HepG2 (cell line): ENCODE results near the gene CHTF18. TPM values are rescaled to one million over a fixed set of nuclear protein-coding genes. Genes with fewer than 3 reads are reported as not detected.
"Not testable (repeated sequence)": the region's sequence is repeated elsewhere in the genome, so short reads cannot be mapped to it uniquely, and the experiment has no call there.

Experiments
- ATAC-seq: fragments of 200-7000 bp; cut with Tn5 transposase; 3 replicates; pipeline ENCODE4 v1.9.1; 2020; ENCODE audit warnings: mild to moderate bottlenecking, moderate library complexity
- BruUV-seq: library from RNA; stranded (reverse); fragments of 400-500 nt; replicated peaks from 2 replicates; lab custom pipeline; 2021; lab: Mats Ljungman, UMichigan
- CTCF ChIA-PET: fragments of 300-600 bp; formaldehyde crosslinking; extraction: SDS; loops from one replicate; lab custom pipeline; 2021; ENCODE audit warnings: low total read pairs, inconsistent platforms, low intra/inter-chr PET ratio; lab: Yijun Ruan, JAX
- POLR2A ChIA-PET: fragments of 350-600 bp; sonication (Branson Sonifier 250); formaldehyde crosslinking; loops from one replicate; lab custom pipeline; 2020; ENCODE audit warnings: antibody characterized with exemption, inconsistent platforms; lab: Yijun Ruan, JAX
- DNase-seq: peaks from one replicate; pipeline ENCODE4 v3.0.0-alpha.2; 2015; ENCODE audit warnings: low spot score
- FAIRE-seq: peaks from 3 replicates; lab custom pipeline; 2011; peaks lifted over from hg19 to GRCh38; lab: Jason Lieb, UNC
- H2AFZ ChIP-seq: one replicate; pipeline ENCODE4 v1.6.1; 2011; ENCODE audit warnings: low read length, inconsistent platforms
- H3K27ac ChIP-seq: fragments of 300-600 bp; 3 replicates; pipeline ENCODE4 v1.8.0; 2011; ENCODE audit warnings: mixed run types, mild to moderate bottlenecking, mixed read lengths, low read length, inconsistent platforms; ENCODE audit not compliant: insufficient read depth; ENCODE audit errors: extremely low read length
- H3K27me3 ChIP-seq, 2 experiments: fragments of 200-600 bp in 1 of 2; 2 replicates in 1 of 2; 3 replicates in 1 of 2; pipeline versions ENCODE4 v1.6.0 to v1.8.0; 2011; ENCODE audit warnings: low read length in 2 of 2, mild to moderate bottlenecking in 2 of 2, moderate library complexity in 2 of 2, inconsistent platforms in 1 of 2; ENCODE audit not compliant: insufficient read depth in 2 of 2, control insufficient read depth in 1 of 2
- H3K36me3 ChIP-seq, 2 experiments: fragments of 200-600 bp in 1 of 2; replicated peaks in 1 of 2; 2 replicates in 1 of 2; 3 replicates in 1 of 2; pipeline versions ENCODE4 v1.5.1 to v1.8.0; 2011; ENCODE audit warnings: low read length in 2 of 2, inconsistent platforms in 1 of 2; ENCODE audit not compliant: insufficient read depth in 2 of 2, control insufficient read depth in 1 of 2
- H3K4me1 ChIP-seq: 2 replicates; pipeline ENCODE4 v1.5.1; 2012; ENCODE audit warnings: low read length, inconsistent platforms; ENCODE audit not compliant: insufficient read depth
- H3K4me2 ChIP-seq: 2 replicates; pipeline ENCODE4 v1.6.0; 2011; ENCODE audit warnings: low read depth, low read length, inconsistent platforms
- H3K4me3 ChIP-seq, 3 experiments: fragments of 200-600 bp in 1 of 3; sonication (generic), shearing (Covaris generic) in 1 of 3; replicated peaks in 1 of 3; 2 replicates each; pipeline ENCODE4 v1.5.1; 2011 to 2016; ENCODE audit warnings: low read length in 3 of 3, inconsistent platforms in 2 of 3, low read depth in 2 of 3, mild to moderate bottlenecking in 2 of 3, control low read depth in 1 of 3, mixed read lengths in 1 of 3; ENCODE audit not compliant: insufficient read depth in 1 of 3
- H3K79me2 ChIP-seq: one replicate; pipeline ENCODE4 v1.6.1; 2011; ENCODE audit warnings: low read length, inconsistent platforms; ENCODE audit not compliant: insufficient read depth
- H3K9ac ChIP-seq: 2 replicates; pipeline ENCODE4 v1.6.0; 2011; ENCODE audit warnings: mild to moderate bottlenecking, low read depth, low read length, inconsistent platforms; ENCODE audit not compliant: insufficient read depth
- H3K9me3 ChIP-seq: 2 replicates; pipeline ENCODE4 v1.5.1; 2012; ENCODE audit warnings: mild to moderate bottlenecking, low read length
- H4K20me1 ChIP-seq: 2 replicates; pipeline ENCODE4 v1.6.0; 2011; ENCODE audit warnings: inconsistent platforms, mild to moderate bottlenecking, low read length, moderate library complexity; ENCODE audit not compliant: insufficient read depth
- HMGXB3 ChIP-seq: sonication (generic); formaldehyde crosslinking; IDR thresholded peaks from 2 replicates; pipeline ENCODE4 v1.4.0; 2020; ENCODE audit warnings: missing genetic modification reagents, borderline replicate concordance
- PLRG1 ChIP-seq: fragments of 450-650 bp; conservative IDR thresholded peaks from 2 replicates; pipeline ENCODE4 v1.6.1; 2016
- PLSCR1 ChIP-seq: sonication (generic); formaldehyde crosslinking; IDR thresholded peaks from 2 replicates; pipeline ENCODE4 v1.5.0; 2020; ENCODE audit warnings: missing genetic modification reagents, mild to moderate bottlenecking, borderline replicate concordance
- TMF1 ChIP-seq: sonication (generic); formaldehyde crosslinking; IDR thresholded peaks from 2 replicates; pipeline ENCODE4 v1.8.1; 2022; ENCODE audit warnings: low read depth, missing genetic modification reagents
- ZNF709 ChIP-seq: sonication (generic); formaldehyde crosslinking; IDR thresholded peaks from 2 replicates; pipeline ENCODE4 v1.5.0; 2020; ENCODE audit warnings: mild to moderate bottlenecking, missing genetic modification reagents
- ZNF790 ChIP-seq: sonication (generic); formaldehyde crosslinking; IDR thresholded peaks from 2 replicates; pipeline ENCODE4 v1.8.0; 2022; ENCODE audit warnings: missing genetic modification reagents, mild to moderate bottlenecking, borderline replicate concordance
- WGBS: methylation state at CpG from one replicate; pipeline ENCODE4 v1.1.6; 2017; ENCODE audit warnings: low lambda C conversion rate; 5-methylcytosine and 5-hydroxymethylcytosine counted together
- in situ Hi-C: cut with HindIII; loops from 2 replicates; pipeline ENCODE4 v1.10.0; 2017; ENCODE audit warnings: low pct_unique_long_range_greater_than_20kb; ENCODE audit not compliant: extremely low pct_ligation_motif_present
- intact Hi-C: fragments of 100-400 bp; cut with micrococcal nuclease; formaldehyde crosslinking; loops from one replicate; pipeline ENCODE4 v1.10.0; 2022; ENCODE audit not compliant: unreplicated experiment
- polyA plus RNA-seq, 8 experiments: library from polyadenylated mRNA; depleted of rRNA in 3 of 8; stranded (reverse) in 7 of 8; unstranded in 1 of 8; fragments of >200 nt; fragmentation: Illumina TruSeq in 4 of 8; extraction: Trizol in 4 of 8; gene quantifications; 2 replicates each; pipeline versions ENCODE4 v1.2.1 to v1.2.3, GENCODE V29; 2011 to 2016; ENCODE audit warnings: low read depth in 4 of 8, missing spikeins in 1 of 8, mixed read lengths in 1 of 8; ENCODE audit not compliant: insufficient read depth in 1 of 8
- total RNA-seq, 5 experiments: library from RNA; depleted of rRNA; stranded (reverse); fragments of >200 nt; fragmentation: Illumina TruSeq; extraction: Trizol; gene quantifications; 2 replicates each; pipeline ENCODE4 v1.2.3, GENCODE V29; 2016; ENCODE audit warnings: low read depth in 1 of 5

The CHTF18 gene
- total and polyA plus RNA-seq, 2 of the 13 experiments (the other 11 are each of a cell fraction or from before 2014, with no cell fraction given) = 8.6 to 22.9 TPM

GRCh38 chr16:819336-820043 is 31.1 kb downstream of the CHTF18 start (continued):
- TF ChIP-seq HMGXB3 (CRISPR knock-in tag) (no peak), PLRG1 (no peak), ZNF790 (CRISPR knock-in tag) (no peak), PLSCR1 (no peak), TMF1 (no peak), ZNF709 (CRISPR knock-in tag) (no peak)

GRCh38 chr16:820044-820408 is 31.6 kb downstream of the CHTF18 start:
- DNase-seq, H2AFZ ChIP-seq, H3K27ac ChIP-seq, H4K20me1 ChIP-seq, H3K4me1 ChIP-seq, H3K9me3 ChIP-seq, POLR2A ChIA-PET, BruUV-seq, H3K79me2 ChIP-seq, FAIRE-seq, H3K4me3 ChIP-seq, H3K9ac ChIP-seq, H3K4me2 ChIP-seq, H3K36me3 ChIP-seq, intact Hi-C loops, CTCF ChIA-PET, ATAC-seq: not testable (repeated sequence)
- WGBS = 21% methylated on average over 10 of the region's 10 CpGs
- H3K27me3 ChIP-seq = peaks cover 22 to 73% of the 10 kb centered on the region in 2 experiments
- in situ Hi-C loops = loop anchor here (25.0 kb wide), 1 partner anchor 392 kb away; no protein-coding TSS in a partner anchor
